Prostate gland (tissue), 2 donors: ENCODE data around the gene TRPV6. TPM values are rescaled to one million over a fixed set of nuclear protein-coding genes. Genes with fewer than 3 reads are reported as not detected.

Experiments used
- DNase-seq: peaks from one replicate; pipeline ENCODE4 v3.0.0-alpha.2; 2019; ENCODE audit warnings: low spot score
- H3K27ac ChIP-seq, 2 donors: fragments of 200-600 bp; sonication (generic); 2 replicates each; pipeline ENCODE4 v1.5.1; 2017 to 2019
- H3K27me3 ChIP-seq: fragments of 200-600 bp; sonication (generic); replicated peaks from 2 replicates; pipeline ENCODE4 v1.5.1; 2019; ENCODE audit not compliant: insufficient read depth
- H3K36me3 ChIP-seq, 2 donors: fragments of 200-600 bp; sonication (generic); 1 replicate in 1 of 2; 2 replicates in 1 of 2; pipeline versions ENCODE4 v1.5.1 to v1.8.1; 2017 to 2019
- H3K4me1 ChIP-seq: fragments of 200-600 bp; sonication (generic); replicated peaks from 2 replicates; pipeline ENCODE4 v1.5.1; 2019
- H3K4me3 ChIP-seq, 2 donors: fragments of 200-600 bp; sonication (generic); 2 replicates each; pipeline ENCODE4 v1.5.1; 2017 to 2019
- H3K9me3 ChIP-seq: fragments of 200-600 bp; sonication (generic); 2 replicates; pipeline ENCODE4 v1.5.1; 2017
- POLR2A ChIP-seq: fragments of 450-650 bp; IDR thresholded peaks from one replicate; pipeline ENCODE4 v1.6.1; 2016; ENCODE audit warnings: antibody characterized with exemption, mild to moderate bottlenecking
- POLR2AphosphoS5 ChIP-seq: sonication (generic); formaldehyde crosslinking; IDR thresholded peaks from one replicate; pipeline ENCODE4 v1.6.1; 2017; ENCODE audit warnings: antibody characterized with exemption
- WGBS: methylation state at CpG from one replicate; pipeline ENCODE4 v1.1.5; 2018; 5-methylcytosine and 5-hydroxymethylcytosine counted together
- intact Hi-C: fragments of 100-400 bp; cut with DNase I; formaldehyde crosslinking; loops from one replicate; pipeline ENCODE4 v1.14.2; 2022
- total RNA-seq, 2 donors: library from RNA; depleted of rRNA; stranded (reverse); fragments of >200 nt; gene quantifications; one replicate each; pipeline ENCODE4 v1.1.0, GENCODE V29; 2016
- TF ChIP-seq, protein P1 (sequence below), 4 experiments: fragments of 200-600 bp in 2 of 4; fragments of 450-650 bp in 2 of 4; sonication (generic) in 2 of 4; IDR thresholded peaks; 1 replicate in 3 of 4; 2 replicates in 1 of 4; pipeline ENCODE4 v1.5.1; 2016 to 2019; ENCODE audit warnings: antibody characterized with exemption in 4 of 4, mild to moderate bottlenecking in 2 of 4, moderate library complexity in 2 of 4

TRPV6 gene
- total RNA-seq, 2 donors from 2014 or later = 47.0 to 82.0 TPM

DNA sequence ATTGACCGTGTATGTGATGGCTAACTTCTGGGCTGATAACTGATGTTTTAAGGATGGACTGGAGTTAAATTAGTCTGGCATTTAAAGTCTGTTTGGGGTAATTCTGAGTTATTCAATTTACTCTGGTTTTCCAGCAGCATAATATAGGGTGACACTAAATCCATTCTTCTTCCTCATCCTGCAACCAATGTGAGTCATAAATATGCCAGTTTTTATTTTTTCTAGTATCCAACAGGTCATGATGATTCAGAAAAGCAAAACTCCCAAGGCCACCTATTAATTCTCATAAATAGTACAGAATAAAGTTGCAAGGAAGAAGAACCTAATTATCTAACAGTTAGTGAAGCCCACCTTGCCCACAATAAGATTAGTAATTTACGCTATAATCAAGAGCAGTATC lies 38.2 kb downstream of the TRPV6 start:
- WGBS = 89% methylated on average over 2 of the region's 2 CpGs
- Histone ChIP-seq H3K27ac (no peak overlapping the region), H3K36me3 (no peaks in the 10 kb centered on the region), H3K27me3 (no peaks in the 10 kb centered on the region), H3K9me3 (no peaks in the 10 kb centered on the region), H3K4me3 (no peak overlapping the region), H3K4me1 (no peaks in the 10 kb centered on the region)
- DNase-seq = no peak
- intact Hi-C loops = no loop called here
- no peak for TF ChIP-seq POLR2A
- TF ChIP-seq, protein P1, sequence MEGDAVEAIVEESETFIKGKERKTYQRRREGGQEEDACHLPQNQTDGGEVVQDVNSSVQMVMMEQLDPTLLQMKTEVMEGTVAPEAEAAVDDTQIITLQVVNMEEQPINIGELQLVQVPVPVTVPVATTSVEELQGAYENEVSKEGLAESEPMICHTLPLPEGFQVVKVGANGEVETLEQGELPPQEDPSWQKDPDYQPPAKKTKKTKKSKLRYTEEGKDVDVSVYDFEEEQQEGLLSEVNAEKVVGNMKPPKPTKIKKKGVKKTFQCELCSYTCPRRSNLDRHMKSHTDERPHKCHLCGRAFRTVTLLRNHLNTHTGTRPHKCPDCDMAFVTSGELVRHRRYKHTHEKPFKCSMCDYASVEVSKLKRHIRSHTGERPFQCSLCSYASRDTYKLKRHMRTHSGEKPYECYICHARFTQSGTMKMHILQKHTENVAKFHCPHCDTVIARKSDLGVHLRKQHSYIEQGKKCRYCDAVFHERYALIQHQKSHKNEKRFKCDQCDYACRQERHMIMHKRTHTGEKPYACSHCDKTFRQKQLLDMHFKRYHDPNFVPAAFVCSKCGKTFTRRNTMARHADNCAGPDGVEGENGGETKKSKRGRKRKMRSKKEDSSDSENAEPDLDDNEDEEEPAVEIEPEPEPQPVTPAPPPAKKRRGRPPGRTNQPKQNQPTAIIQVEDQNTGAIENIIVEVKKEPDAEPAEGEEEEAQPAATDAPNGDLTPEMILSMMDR (IDR thresholded peaks at IDR 0.05) = no peak
- no peak for TF ChIP-seq POLR2AphosphoS5

DNA sequence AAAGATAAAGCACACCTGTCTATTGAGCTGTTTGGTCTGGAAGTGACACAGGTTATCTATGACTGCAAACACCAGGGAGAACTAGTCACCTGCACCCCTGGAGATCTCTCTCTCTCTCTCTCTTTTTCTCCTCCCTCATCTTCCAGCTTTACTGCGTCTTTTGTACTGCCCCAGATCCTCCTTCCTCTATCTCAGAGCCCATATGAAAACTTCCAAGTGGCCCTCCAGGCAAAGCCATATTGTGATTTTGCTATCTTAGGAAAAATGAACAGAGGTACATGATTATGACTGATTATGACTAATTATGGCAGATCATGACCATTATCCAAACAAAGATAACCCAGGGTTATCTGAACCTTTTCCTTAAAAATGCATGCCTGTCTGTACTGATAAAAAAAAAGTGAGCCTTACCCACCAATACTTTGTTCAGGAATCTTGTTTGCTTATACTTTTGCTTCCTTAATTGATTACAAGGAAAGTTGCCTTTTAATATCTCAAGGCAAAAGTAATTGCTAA lies 43.2 kb downstream of the TRPV6 start:
- WGBS = 96% methylated on average over 1 of the region's 1 CpG
- TF ChIP-seq POLR2AphosphoS5 = no peak
- Histone ChIP-seq H3K36me3 (no peaks in the 10 kb centered on the region), H3K27me3 (no peaks in the 10 kb centered on the region), H3K27ac (no peak overlapping the region), H3K4me1 (no peaks in the 10 kb centered on the region), H3K9me3 (no peaks in the 10 kb centered on the region), H3K4me3 (no peak overlapping the region)
- intact Hi-C loops = no loop called here
- DNase-seq = no peak

DNA sequence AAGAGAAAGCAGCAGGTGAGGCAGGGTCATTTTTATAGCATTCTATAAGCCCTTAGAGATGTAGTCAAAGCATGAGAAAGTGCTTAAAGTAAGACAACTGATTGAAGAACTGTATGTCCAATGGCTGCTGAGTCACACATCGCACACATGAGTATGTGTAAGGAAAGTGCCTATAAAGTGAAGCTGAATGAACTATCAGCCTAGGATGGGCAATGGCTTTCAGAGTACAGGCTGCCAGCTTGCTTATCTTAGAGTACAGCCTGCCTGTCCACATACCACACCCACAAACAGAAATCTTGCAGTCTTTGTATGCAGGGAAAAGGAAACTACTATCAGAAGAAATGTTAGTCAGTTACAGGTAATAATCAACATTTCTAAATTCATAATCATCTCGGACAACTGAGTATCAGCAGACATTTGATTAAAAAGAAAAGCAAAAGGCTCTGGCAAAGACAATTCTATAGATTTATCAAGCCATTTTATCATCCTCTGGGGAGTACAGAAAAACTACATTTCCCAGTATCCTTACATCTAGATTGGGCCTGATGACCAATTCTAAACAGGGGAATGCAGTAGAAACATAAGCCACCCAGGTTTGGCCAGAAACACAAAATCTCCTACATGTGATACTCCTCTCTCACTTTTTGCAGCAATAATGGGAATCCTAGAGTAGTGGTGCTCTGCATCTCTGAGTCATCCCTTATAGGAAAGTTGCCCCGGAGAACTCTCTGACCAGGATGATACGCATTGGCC lies 46.9 kb downstream of the TRPV6 start:
- no peaks in the 10 kb centered on the region for H3K9me3 ChIP-seq
- H3K4me1 ChIP-seq = no peaks in the 10 kb centered on the region
- no peak for TF ChIP-seq POLR2A
- TF ChIP-seq, protein P1 (IDR thresholded peaks at IDR 0.05) = no peak
- no peak for TF ChIP-seq POLR2AphosphoS5
- H3K27ac ChIP-seq = no peak overlapping the region
- WGBS = 68% methylated on average over 4 of the region's 4 CpGs
- no peaks in the 10 kb centered on the region for H3K36me3 ChIP-seq
- no peaks in the 10 kb centered on the region for H3K27me3 ChIP-seq
- intact Hi-C loops = no loop called here
- no peak for DNase-seq
- no peak overlapping the region for H3K4me3 ChIP-seq

DNA sequence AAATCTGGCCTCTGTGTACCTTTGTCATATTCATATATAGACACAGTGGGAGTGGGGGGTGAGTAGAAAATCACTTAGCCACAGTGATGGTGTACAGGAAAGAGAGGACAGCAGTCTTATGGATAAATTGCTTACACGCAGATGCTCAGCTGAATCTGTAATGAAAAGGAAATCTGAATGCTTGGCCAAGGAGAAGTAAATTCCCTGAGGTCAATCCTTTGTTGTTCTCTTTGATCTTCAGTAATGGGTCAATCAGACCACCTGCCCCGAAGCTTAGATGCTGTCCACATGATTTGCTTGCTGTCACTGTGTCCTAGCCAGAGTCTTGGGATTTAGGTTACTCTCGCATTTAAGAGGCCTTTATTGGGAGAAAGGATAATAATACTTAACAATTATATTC lies 49.1 kb downstream of the TRPV6 start:
- Histone ChIP-seq H3K36me3 (no peaks in the 10 kb centered on the region), H3K4me1 (no peaks in the 10 kb centered on the region), H3K27ac (no peak overlapping the region), H3K9me3 (no peaks in the 10 kb centered on the region), H3K4me3 (no peak overlapping the region), H3K27me3 (no peaks in the 10 kb centered on the region)
- intact Hi-C loops = no loop called here
- no peak for TF ChIP-seq POLR2A
- no peak for TF ChIP-seq POLR2AphosphoS5
- TF ChIP-seq, protein P1 (IDR thresholded peaks at IDR 0.05) = no peak
- no peak for DNase-seq
- 83% methylated on average over 3 of the region's 3 CpGs for WGBS

DNA sequence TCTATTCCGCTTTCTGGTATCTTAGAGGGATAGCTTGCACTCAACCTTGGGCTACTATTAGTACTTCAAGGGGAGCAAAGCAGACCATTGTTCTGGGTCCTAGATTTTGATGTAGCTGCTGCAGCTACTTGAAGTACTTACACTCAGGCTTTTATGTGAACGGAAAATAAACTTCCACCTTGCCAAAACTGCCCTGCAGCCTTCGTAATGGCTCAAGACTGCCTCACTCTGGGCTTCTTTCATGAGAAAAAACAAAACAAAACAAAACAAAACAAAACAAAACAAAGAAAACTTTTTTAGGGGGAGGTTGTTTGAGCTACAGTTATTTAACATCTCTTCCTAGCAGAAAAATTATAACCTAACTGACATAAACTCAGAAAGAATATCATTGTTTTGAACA lies 50.1 kb downstream of the TRPV6 start:
- DNase-seq = no peak
- Histone ChIP-seq H3K4me3 (no peak overlapping the region), H3K4me1 (no peaks in the 10 kb centered on the region), H3K27me3 (no peaks in the 10 kb centered on the region), H3K36me3 (no peaks in the 10 kb centered on the region), H3K27ac (no peak overlapping the region), H3K9me3 (no peaks in the 10 kb centered on the region)
- intact Hi-C loops = no loop called here
- TF ChIP-seq POLR2A (no peak), POLR2AphosphoS5 (no peak)
- TF ChIP-seq, protein P1 (IDR thresholded peaks at IDR 0.05) = no peak
- WGBS = 21% methylated on average over 3 of the region's 3 CpGs
